GM10266 (cell line): ENCODE measurements around the gene SEZ6L2.
"Not testable (repeated sequence)": the region's sequence is repeated elsewhere in the genome, so short reads cannot be mapped to it uniquely, and the experiment has no call there.

Source experiments
- DNase-seq: peaks from one replicate; pipeline ENCODE4 v3.0.0; 2012; ENCODE audit errors: extremely low spot score
- CTCF ChIP-seq: IDR thresholded peaks from 2 replicates; pipeline ENCODE4 v1.5.1; 2012; ENCODE audit warnings: mild to moderate bottlenecking, low read depth; ENCODE audit not compliant: control insufficient read depth, insufficient read depth; ENCODE audit errors: missing control alignments

SEZ6L2 gene

DNA sequence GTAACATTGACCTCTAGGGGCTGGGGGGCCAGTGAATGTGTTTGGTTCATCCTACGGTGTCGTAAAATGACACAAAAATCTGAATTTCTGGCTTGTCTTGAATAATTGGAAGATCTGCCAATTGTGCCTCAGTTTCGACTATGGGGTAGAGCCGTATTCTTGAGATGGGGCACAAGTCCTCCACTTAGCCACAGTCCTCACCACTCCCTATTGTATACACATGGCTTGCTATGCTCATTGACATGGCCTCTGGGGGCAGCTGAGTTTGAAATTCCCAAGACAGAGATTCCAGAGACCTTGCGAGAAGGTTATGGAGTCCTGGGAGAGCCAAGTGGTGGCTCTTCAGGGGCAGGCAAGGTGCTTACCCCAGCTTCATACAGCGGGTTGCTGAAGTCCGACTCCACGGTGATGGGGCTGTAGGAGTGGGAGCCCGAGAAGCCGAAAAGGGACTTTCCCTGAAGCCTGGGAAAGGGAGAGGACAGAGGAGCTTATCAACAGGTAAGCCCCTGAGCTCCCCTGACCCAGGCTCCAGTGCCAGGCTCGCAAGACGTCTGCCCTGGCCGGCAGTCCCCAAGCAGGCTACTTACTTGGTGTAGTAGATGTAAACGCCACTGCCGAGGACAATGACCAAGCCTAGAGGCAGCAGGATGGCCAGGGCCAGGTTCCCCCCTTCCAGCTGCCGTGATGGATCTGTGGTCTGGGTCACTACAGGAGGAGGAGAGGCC lies 27.4 kb downstream of the SEZ6L2 start:
- no peak for DNase-seq
- TF ChIP-seq CTCF = no peak

DNA sequence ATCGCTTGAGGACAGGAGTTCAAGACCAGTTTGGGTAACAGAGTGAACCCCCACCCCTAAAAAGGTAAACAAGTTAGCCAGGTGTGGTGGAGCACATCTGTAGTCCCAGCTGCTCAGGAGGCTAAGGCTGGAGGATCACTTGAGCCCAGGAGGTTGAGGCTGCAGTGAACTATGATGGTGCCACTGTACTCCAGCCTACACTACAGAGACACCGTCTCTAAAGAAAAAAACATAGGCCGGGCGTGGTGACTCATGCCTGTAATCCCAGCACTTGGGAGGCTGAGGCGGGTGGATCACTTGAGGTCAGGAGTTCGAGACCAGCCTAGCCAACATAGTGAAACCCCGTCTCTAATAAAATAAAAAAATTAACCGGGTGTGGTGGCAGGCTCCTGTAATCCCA lies 30.3 kb downstream of the SEZ6L2 start:
- not testable (repeated sequence) for DNase-seq

DNA sequence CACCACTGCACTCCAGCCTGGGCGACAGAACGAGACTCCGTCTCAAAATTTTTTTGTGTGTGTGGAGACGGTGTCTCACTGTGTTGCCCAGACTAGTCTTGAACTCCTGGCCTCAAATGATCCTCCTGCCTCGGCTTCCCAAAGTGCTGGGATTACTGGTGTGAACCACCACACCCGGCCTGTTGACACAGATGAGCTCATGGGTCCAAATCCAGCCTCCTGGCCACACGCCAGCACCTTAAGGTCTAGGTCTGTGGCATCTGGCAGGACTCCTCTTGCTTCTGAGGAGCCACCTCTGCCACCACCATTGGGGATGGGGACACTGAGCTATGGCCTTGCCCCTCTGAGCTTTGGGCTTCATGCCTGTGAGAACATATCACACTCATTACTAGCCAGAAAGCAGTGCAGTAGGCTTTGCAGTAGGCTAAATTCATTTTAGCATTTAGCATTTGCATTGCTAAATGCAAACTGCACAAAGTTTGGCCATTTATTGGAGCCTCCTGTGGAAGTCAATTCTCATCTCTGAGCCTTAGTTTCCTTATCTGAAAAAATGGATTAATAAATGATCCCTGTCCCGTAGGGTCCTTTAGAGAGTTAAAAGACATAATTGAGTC lies 30.8 kb downstream of the SEZ6L2 start:
- no peak for DNase-seq
- no peak for TF ChIP-seq CTCF

DNA sequence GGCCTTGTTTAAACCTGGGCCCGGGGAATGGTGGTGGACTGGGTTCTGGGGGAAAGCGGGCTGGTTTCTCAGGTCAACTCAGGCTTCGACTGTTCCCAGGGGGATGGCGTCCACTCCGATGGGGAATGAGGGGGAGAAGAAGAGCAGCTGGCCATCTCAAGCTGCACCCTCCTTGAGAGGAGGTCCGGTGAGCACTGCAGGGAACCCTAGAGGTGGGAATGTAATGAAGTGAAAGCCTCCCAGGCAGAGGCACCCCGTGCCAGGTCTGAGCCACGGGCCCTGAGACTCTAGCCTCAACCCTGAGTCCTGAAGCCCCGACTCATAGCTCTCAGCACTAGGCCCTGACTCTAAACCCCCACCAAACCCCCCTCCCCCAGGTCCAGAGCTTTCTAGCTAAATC lies 35.1 kb downstream of the SEZ6L2 start:
- DNase-seq = no peak
- TF ChIP-seq CTCF = no peak

DNA sequence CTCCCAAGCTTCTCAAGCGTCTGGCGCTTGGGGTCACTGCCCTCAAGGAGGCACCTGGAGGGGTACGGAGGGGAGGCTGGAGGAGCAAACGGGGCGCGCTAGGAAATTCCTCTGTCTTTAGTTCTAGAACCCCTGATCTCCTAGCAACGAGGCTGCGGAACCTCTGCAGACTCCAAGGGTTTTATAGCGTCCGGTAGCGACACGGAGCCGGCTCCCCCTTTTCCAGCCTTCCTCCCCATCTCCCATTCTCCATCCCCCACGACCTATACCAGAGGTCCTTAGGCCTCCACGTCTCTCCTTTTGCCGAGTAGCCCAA lies 35.7 kb downstream of the SEZ6L2 start:
- no peak for TF ChIP-seq CTCF
- no peak for DNase-seq

DNA sequence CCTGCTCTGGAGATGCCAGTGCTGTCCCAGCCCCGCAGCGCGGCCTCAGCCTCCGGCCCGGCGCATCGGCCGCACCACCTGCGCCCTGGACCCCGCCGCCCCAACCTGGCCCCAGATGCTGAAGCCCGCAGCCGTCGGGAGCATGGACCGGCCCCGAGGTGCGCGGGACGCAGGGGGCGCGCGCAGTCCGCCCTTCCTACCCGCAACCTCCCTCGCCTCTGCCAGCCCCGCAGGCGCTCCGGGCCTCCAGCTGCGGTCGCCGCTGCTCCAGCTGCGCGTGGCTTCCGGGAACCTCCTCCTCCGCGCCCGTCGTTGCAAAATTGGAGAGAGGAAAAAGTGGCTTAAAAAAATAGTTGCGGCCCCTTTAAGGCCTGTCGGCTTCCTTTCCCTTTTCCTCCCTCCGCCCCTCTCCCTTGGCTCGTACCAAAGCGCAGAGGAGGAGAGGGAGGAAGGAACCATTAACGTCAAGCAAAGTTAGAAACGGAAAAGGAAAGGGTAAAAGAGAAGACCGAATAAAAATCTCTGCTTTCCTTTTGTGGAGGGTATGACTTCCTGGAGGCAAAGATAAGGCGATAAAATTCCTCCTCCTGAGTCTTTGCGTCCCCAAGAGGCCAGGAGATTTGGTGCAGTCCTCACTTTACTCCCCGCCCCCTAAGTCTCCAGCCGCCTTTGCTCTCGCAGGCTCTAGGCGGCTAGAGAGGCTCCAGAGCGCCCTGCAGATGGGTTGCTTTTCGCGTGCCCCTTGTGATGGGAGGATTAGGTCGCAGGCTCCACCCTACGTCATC lies 36.3 kb downstream of the SEZ6L2 start, which contains the start of gene CDIPT:
TSS of gene CDIPT (minus strand) at position 343 of the 785 bp plus-strand sequence. CDS start 369 bp downstream, outside the sequence.
- peak; percentile 96 for DNase-seq
- peak; percentile 88 for TF ChIP-seq CTCF

- TF ChIP-seq CTCF = peak; percentile 21
- no peak for DNase-seq
These were observed 36.9 kb downstream of the SEZ6L2 start for GRCh38 chr16:29862383-29862883.
